H9 (cell line): Measurements from ENCODE around the gene MTARC1. TPM values are rescaled to one million over a fixed set of nuclear protein-coding genes. Genes with fewer than 3 reads are reported as not detected.

Experiments used
- DNase-seq: peaks from one replicate; pipeline ENCODE4 v3.0.0-alpha.2; 2017
- H2AFZ ChIP-seq: one replicate; pipeline ENCODE4 v1.6.1; 2013; ENCODE audit warnings: mild to moderate bottlenecking, low read length, control low read depth, moderate library complexity
- H2AK5ac ChIP-seq: 2 replicates; pipeline ENCODE4 v1.6.1; 2013; ENCODE audit warnings: low read length, control low read depth, mixed read lengths; ENCODE audit not compliant: insufficient read length
- H2BK120ac ChIP-seq: one replicate; pipeline ENCODE4 v1.6.1; 2013; ENCODE audit warnings: low read depth, mild to moderate bottlenecking, low read length, control low read depth, inconsistent platforms; ENCODE audit not compliant: poor library complexity, severe bottlenecking
- H2BK12ac ChIP-seq: 2 replicates; pipeline ENCODE4 v1.6.1; 2013; ENCODE audit warnings: low read length, control low read depth, mixed read lengths, low read depth; ENCODE audit not compliant: insufficient read length
- H2BK15ac ChIP-seq: 2 replicates; pipeline ENCODE4 v1.6.1; 2013; ENCODE audit warnings: low read depth, low read length, control low read depth
- H2BK20ac ChIP-seq: one replicate; pipeline ENCODE4 v1.6.1; 2013; ENCODE audit warnings: low read depth, mild to moderate bottlenecking, low read length, control low read depth, inconsistent platforms; ENCODE audit not compliant: poor library complexity, severe bottlenecking
- H2BK5ac ChIP-seq: 2 replicates; pipeline ENCODE4 v1.6.1; 2013; ENCODE audit warnings: low read length, control low read depth, mixed read lengths; ENCODE audit not compliant: insufficient read length
- H3K14ac ChIP-seq: 2 replicates; pipeline ENCODE4 v1.6.1; 2013; ENCODE audit warnings: low read length, control low read depth; ENCODE audit not compliant: insufficient read depth
- H3K18ac ChIP-seq: 2 replicates; pipeline ENCODE4 v1.6.1; 2013; ENCODE audit warnings: low read depth, mild to moderate bottlenecking, mixed read lengths, low read length, control low read depth; ENCODE audit not compliant: insufficient read length
- H3K23ac ChIP-seq: 2 replicates; pipeline ENCODE4 v1.6.1; 2013; ENCODE audit warnings: low read length, control low read depth, mixed read lengths, low read depth; ENCODE audit not compliant: insufficient read length
- H3K23me2 ChIP-seq: 2 replicates; pipeline ENCODE4 v1.6.1; 2013; ENCODE audit warnings: low read depth, mild to moderate bottlenecking, mixed read lengths, low read length, control low read depth; ENCODE audit not compliant: insufficient read length, poor library complexity, severe bottlenecking
- H3K27ac ChIP-seq: 2 replicates; pipeline ENCODE4 v1.5.1; 2013; ENCODE audit warnings: low read length, control low read depth, mixed read lengths, low read depth; ENCODE audit not compliant: insufficient read length
- H3K27me3 ChIP-seq: 2 replicates; pipeline ENCODE4 v1.6.1; 2013; ENCODE audit warnings: low read length, control low read depth, inconsistent platforms; ENCODE audit not compliant: insufficient read depth
- H3K4ac ChIP-seq: 2 replicates; pipeline ENCODE4 v1.6.1; 2013; ENCODE audit warnings: low read depth, mild to moderate bottlenecking, control low read depth, inconsistent platforms, low read length, moderate library complexity
- H3K4me1 ChIP-seq: 2 replicates; pipeline ENCODE4 v1.6.1; 2013; ENCODE audit warnings: low read length, control low read depth, inconsistent platforms; ENCODE audit not compliant: insufficient read depth
- H3K4me2 ChIP-seq: 2 replicates; pipeline ENCODE4 v1.6.1; 2013; ENCODE audit warnings: low read length, control low read depth, mixed read lengths; ENCODE audit not compliant: insufficient read length, insufficient read depth
- H3K56ac ChIP-seq: 2 replicates; pipeline ENCODE4 v1.6.1; 2013; ENCODE audit warnings: low read depth, mild to moderate bottlenecking, mixed read lengths, low read length, control low read depth; ENCODE audit not compliant: insufficient read length
- H3K79me1 ChIP-seq: 2 replicates; pipeline ENCODE4 v1.6.1; 2013; ENCODE audit warnings: low read depth, mild to moderate bottlenecking, moderate library complexity, low read length, control low read depth, inconsistent platforms; ENCODE audit not compliant: insufficient read depth, poor library complexity, severe bottlenecking
- H3K79me2 ChIP-seq: 2 replicates; pipeline ENCODE4 v1.6.1; 2013; ENCODE audit warnings: low read length, control low read depth, inconsistent platforms; ENCODE audit not compliant: insufficient read depth
- H3K9ac ChIP-seq: 2 replicates; pipeline ENCODE4 v1.6.1; 2013; ENCODE audit warnings: low read length, control low read depth, mixed read lengths; ENCODE audit not compliant: insufficient read length; ENCODE audit errors: extremely low read depth
- H3K9me3 ChIP-seq: one replicate; pipeline ENCODE4 v1.6.1; 2013; ENCODE audit warnings: low read depth, low read length, inconsistent platforms; ENCODE audit not compliant: control insufficient read depth
- H3T11ph ChIP-seq: one replicate; pipeline ENCODE4 v1.6.1; 2013; ENCODE audit warnings: mild to moderate bottlenecking, low read length, control low read depth, inconsistent platforms
- H4K20me1 ChIP-seq: one replicate; pipeline ENCODE4 v1.6.1; 2013; ENCODE audit not compliant: control insufficient read depth, insufficient read length, insufficient read depth
- H4K5ac ChIP-seq: 2 replicates; pipeline ENCODE4 v1.6.1; 2013; ENCODE audit warnings: low read depth, mild to moderate bottlenecking, mixed read lengths, low read length, control low read depth; ENCODE audit not compliant: insufficient read length
- H4K8ac ChIP-seq: replicated peaks from 2 replicates; pipeline ENCODE4 v1.6.1; 2013; ENCODE audit warnings: low read length, control low read depth, mixed read lengths, low read depth; ENCODE audit not compliant: insufficient read length
- H4K91ac ChIP-seq: 2 replicates; pipeline ENCODE4 v1.6.1; 2013; ENCODE audit warnings: low read depth, mild to moderate bottlenecking, moderate library complexity, mixed read lengths, low read length, control low read depth; ENCODE audit not compliant: insufficient read length
- H3K27ac Mint-ChIP-seq, 3 experiments: 2 replicates in 2 of 3; 3 replicates in 1 of 3; pipeline ENCODE4 v1.8.0; 2020 to 2021; ENCODE audit warnings: mixed read lengths in 3 of 3, mild to moderate bottlenecking in 1 of 3, moderate library complexity in 1 of 3
- H3K27me3 Mint-ChIP-seq: 2 replicates; pipeline ENCODE4 v1.8.0; 2021; ENCODE audit warnings: low read depth, mild to moderate bottlenecking, moderate library complexity, mixed read lengths
- H3K36me3 Mint-ChIP-seq, 3 experiments: 2 replicates in 2 of 3; 3 replicates in 1 of 3; pipeline ENCODE4 v1.8.0; 2020 to 2021; ENCODE audit warnings: low read depth in 3 of 3, mixed read lengths in 3 of 3; ENCODE audit not compliant: insufficient read depth in 1 of 3
- H3K4me1 Mint-ChIP-seq, 2 experiments: 2 replicates each; pipeline ENCODE4 v1.8.0; 2020; ENCODE audit warnings: mixed read lengths in 2 of 2
- H3K4me3 Mint-ChIP-seq, 2 experiments: 2 replicates in 1 of 2; 3 replicates in 1 of 2; pipeline ENCODE4 v1.8.0; 2020 to 2021; ENCODE audit warnings: mild to moderate bottlenecking in 2 of 2, mixed read lengths in 2 of 2, moderate library complexity in 1 of 2
- H3K9me3 Mint-ChIP-seq, 2 experiments: 2 replicates in 1 of 2; 3 replicates in 1 of 2; pipeline ENCODE4 v1.8.0; 2020; ENCODE audit warnings: mild to moderate bottlenecking in 2 of 2, mixed read lengths in 2 of 2, moderate library complexity in 1 of 2
- CTCF ChIP-seq: fragments of 200-600 bp; sonication (generic); conservative IDR thresholded peaks from 3 replicates; pipeline ENCODE4 v1.8.0; 2021; ENCODE audit warnings: antibody characterized with exemption, mild to moderate bottlenecking
- WGBS: extraction: QIAGEN DNeasy Blood & Tissue Kit; methylation state at CpG from one replicate; pipeline ENCODE4 v1.1.7; 2013; ENCODE audit warnings: missing lambda C conversion rate, low lambda C conversion rate, mixed read lengths; ENCODE audit not compliant: insufficient read length; ENCODE audit errors: extremely low coverage; 5-methylcytosine and 5-hydroxymethylcytosine counted together
- total RNA-seq: library from RNA; stranded (reverse); gene quantifications from 2 replicates; pipeline ENCODE4 v1.2.1, GENCODE V29; 2021

The MTARC1 gene
- total RNA-seq, 1 experiment from 2014 or later: 33.7 TPM

DNA sequence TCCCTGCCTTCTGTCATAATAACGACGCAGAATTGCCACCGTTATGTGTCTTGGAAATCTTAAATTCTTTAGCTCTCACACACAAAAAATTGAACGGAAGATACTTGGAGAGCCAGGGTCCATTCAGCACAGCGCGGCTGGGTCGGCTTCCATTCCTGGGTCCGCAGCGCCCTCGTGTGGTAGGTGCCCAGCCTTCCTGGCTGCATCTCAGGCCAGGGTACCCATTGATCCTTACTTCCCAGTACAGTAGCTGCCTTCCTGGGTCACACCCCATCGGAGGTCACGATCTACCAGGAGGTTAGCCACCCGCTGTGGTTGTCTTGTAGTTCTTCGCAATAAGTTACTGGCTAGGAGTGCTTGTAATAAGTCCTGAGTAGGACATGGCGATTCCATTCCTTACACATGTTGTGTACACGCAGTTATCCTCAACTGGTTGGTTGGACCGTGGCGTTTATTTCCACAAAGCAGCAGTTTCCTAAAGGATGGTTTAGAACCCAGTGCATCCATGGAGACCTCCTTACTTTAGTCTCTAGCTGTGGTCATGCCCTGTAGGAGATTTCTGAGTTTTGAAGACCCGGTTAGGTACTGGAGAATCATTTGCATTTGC, 9.9 kb upstream of the MTARC1 start:
- Histone ChIP-seq H4K5ac (no peak overlapping the region), H3K56ac (no peak overlapping the region), H3T11ph (no peak overlapping the region), H3K9ac (no peak overlapping the region), H3K18ac (no peak overlapping the region), H3K9me3 (no peaks in the 10 kb centered on the region), H3K4me2 (no peak overlapping the region), H4K20me1 (no peaks in the 10 kb centered on the region), H3K27ac (no peak overlapping the region), H4K91ac (no peak overlapping the region), H2AFZ (no peak overlapping the region), H3K4me1 (no peaks in the 10 kb centered on the region), H3K27me3 (no peaks in the 10 kb centered on the region), H2BK15ac (no peak overlapping the region), H2BK20ac (no peak overlapping the region), H2BK5ac (no peak overlapping the region), H2BK12ac (no peak overlapping the region), H3K23me2 (no peaks in the 10 kb centered on the region), H4K8ac (no peak overlapping the region), H3K4ac (no peak overlapping the region), H3K23ac (no peak overlapping the region), H3K14ac (no peak overlapping the region), H3K79me1 (no peaks in the 10 kb centered on the region), H3K79me2 (no peaks in the 10 kb centered on the region), H2BK120ac (no peak overlapping the region), H2AK5ac (no peak overlapping the region)
- Mint-ChIP-seq H3K36me3 (no peaks in the 10 kb centered on the region; a peak in 2 of 7 replicates), H3K9me3 (no peaks in the 10 kb centered on the region), H3K4me3 (no peak overlapping the region), H3K27ac (no peak overlapping the region), H3K4me1 (peaks cover 17 to 18% of the 10 kb centered on the region in 2 experiments; a peak in 3 of 4 replicates), H3K27me3 (0 out of 2 replicates have a peak, but pooled peaks cover 2% of the 10 kb centered on the region)
- DNase-seq: peak; percentile 83
- WGBS: no CpG with 5 or more reads among the region's 19 CpGs
- TF ChIP-seq CTCF: peak; percentile 98
